ENCODE results near the gene SPOCK1.

Gene SPOCK1

GRCh38 chr5:137200906-137201700 is 298.0 kb downstream of the SPOCK1 start:
- Histone ChIP-seq H3K4me3 (no peak overlapping the region), H3K27me3 (no peaks in the 10 kb centered on the region), H3K4me1 (peaks cover 0 to 17% (median 14%) of the 10 kb centered on the region in 4 donors), H3K27ac (no peak overlapping the region), H3K36me3 (no peaks in the 10 kb centered on the region), H3K9me3 (no peaks in the 10 kb centered on the region)
- no peak for DNase-seq
- intact Hi-C loops (cut with DNase I; ENCODE audit: low total_unique reads): no loop called here
- no peak for TF ChIP-seq CTCF (IDR thresholded peaks at IDR 0.05)

GRCh38 chr5:137199966-137200365 is 299.2 kb downstream of the SPOCK1 start:
- Histone ChIP-seq H3K4me3 (no peak overlapping the region), H3K27ac (no peak overlapping the region), H3K27me3 (no peaks in the 10 kb centered on the region), H3K9me3 (no peaks in the 10 kb centered on the region), H3K36me3 (no peaks in the 10 kb centered on the region), H3K4me1 (peaks cover 0 to 17% (median 14%) of the 10 kb centered on the region in 4 donors)
- intact Hi-C loops (cut with DNase I; ENCODE audit: low total_unique reads): no loop called here
- no peak for TF ChIP-seq CTCF (IDR thresholded peaks at IDR 0.05)
- no peak for DNase-seq

GRCh38 chr5:137199201-137199600 is 299.9 kb downstream of the SPOCK1 start:
- peaks cover 0 to 17% (median 14%) of the 10 kb centered on the region in 4 donors for H3K4me1 ChIP-seq
- no peaks in the 10 kb centered on the region for H3K9me3 ChIP-seq
- no peak overlapping the region for H3K27ac ChIP-seq
- H3K36me3 ChIP-seq: no peaks in the 10 kb centered on the region
- no peaks in the 10 kb centered on the region for H3K27me3 ChIP-seq
- intact Hi-C loops (cut with DNase I; ENCODE audit: low total_unique reads): no loop called here
- H3K4me3 ChIP-seq: no peak overlapping the region
- no peak for TF ChIP-seq CTCF (IDR thresholded peaks at IDR 0.05)
- no peak for DNase-seq

GRCh38 chr5:137195483-137195882 is 303.6 kb downstream of the SPOCK1 start:
- Histone ChIP-seq H3K27me3 (no peaks in the 10 kb centered on the region), H3K4me3 (no peak overlapping the region), H3K27ac (no peak overlapping the region), H3K9me3 (no peaks in the 10 kb centered on the region), H3K36me3 (no peaks in the 10 kb centered on the region), H3K4me1 (no peaks in the 10 kb centered on the region)
- intact Hi-C loops (cut with DNase I; ENCODE audit: low total_unique reads): no loop called here
- DNase-seq: no peak
- TF ChIP-seq CTCF (IDR thresholded peaks at IDR 0.05): no peak

GRCh38 chr5:137194300-137194699 is 304.8 kb downstream of the SPOCK1 start:
- TF ChIP-seq CTCF (IDR thresholded peaks at IDR 0.05): no peak
- Histone ChIP-seq H3K4me1 (no peaks in the 10 kb centered on the region), H3K4me3 (no peak overlapping the region), H3K27me3 (no peaks in the 10 kb centered on the region), H3K36me3 (no peaks in the 10 kb centered on the region), H3K9me3 (no peaks in the 10 kb centered on the region), H3K27ac (no peak overlapping the region)
- intact Hi-C loops (cut with DNase I; ENCODE audit: low total_unique reads): no loop called here
- DNase-seq: no peak

All from tibial artery (tissue), 4 donors.